Testis (tissue), 2 donors: ENCODE measurements around the gene TMEM126A.

Source experiments
- CTCF ChIP-seq, 3 experiments: fragments of 450-650 bp in 2 of 3; fragments of 200-600 bp in 1 of 3; sonication (generic) in 1 of 3; IDR thresholded peaks; one replicate each; pipeline ENCODE4 v1.5.1; 2016 to 2019; ENCODE audit warnings: antibody characterized with exemption in 3 of 3, mild to moderate bottlenecking in 2 of 3, moderate library complexity in 1 of 3
- POLR2A ChIP-seq: fragments of 450-650 bp; IDR thresholded peaks from one replicate; pipeline ENCODE4 v1.6.1; 2017; ENCODE audit warnings: antibody characterized with exemption, mild to moderate bottlenecking, moderate library complexity

DNA sequence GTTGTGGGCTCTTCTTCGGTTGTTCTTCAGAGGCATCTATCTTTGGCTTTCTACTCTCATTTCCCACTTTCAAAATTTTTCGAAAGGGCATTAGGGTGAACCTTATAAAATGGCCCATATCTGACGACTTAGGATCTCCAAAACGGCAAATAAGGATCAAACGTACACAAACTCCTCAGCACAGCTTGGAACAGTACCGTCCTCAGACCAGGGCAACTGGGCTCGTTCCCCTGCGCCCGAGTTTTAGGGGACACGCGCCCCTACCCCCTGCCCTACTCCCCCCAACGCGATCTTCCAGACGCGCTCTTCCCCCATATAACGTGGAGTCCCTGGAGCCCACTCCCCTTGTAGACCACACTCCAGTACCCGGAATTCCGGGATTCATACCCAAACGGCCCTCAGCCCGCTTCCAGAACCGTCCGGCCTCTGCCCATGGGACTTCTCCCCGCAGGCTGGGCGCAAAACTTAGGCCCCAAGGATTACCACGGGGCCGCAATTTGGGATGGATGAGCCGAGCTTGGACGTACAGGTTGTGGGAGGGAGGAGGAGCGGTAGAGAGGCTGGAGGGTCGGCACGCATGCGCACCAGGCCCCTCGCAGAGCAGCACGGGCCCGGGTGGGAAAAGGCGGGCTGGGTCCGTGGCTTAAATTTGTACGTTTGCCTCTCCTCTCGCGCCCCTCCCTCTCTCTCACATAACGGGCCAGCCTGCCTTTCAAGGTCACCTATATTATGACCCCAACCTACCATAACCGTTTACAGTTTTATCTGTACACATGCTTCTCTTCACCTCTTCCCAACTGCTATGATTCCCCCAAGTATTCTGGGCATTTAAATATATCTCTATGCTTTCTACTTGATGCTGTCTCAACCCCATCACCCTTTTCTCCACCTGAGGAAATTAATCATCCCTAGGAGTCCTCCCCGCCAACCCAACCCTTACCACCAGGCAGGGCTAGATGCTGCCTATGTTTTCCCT, 34.9 kb downstream of the TMEM126A start:
- no peak for TF ChIP-seq CTCF (IDR thresholded peaks at IDR 0.05)
- TF ChIP-seq POLR2A, result no peak
